ENCODE data around the gene EVI2B. TPM values are rescaled to one million over a fixed set of nuclear protein-coding genes. Genes with fewer than 3 reads are reported as not detected.

The EVI2B gene
- total RNA-seq, 1 experiment from 2014 or later = 0.37 TPM

- Mint-ChIP-seq H3K9me3 (no peaks in the 10 kb centered on the region), H3K4me1 (peaks cover 9% of the 10 kb centered on the region), H3K4me3 (no peak overlapping the region), H3K27me3 (ENCODE audit: low read depth) (no peaks in the 10 kb centered on the region), H3K36me3 (no peaks in the 10 kb centered on the region), H3K27ac (no peak overlapping the region)
- ChIA-PET POLR2A (no interaction called here), CTCF (interaction anchor here (0.6 to 0.8 kb wide), 2 partner anchors 69 to 253 kb away, joined by 3 read pairs; no protein-coding TSS in a partner anchor)
- TF ChIP-seq ZNF416 (CRISPR knock-in tag; IDR thresholded peaks at IDR 0.05) (no peak), ATF2 (CRISPR knock-in tag; IDR thresholded peaks at IDR 0.05; ENCODE audit: borderline replicate concordance, low read depth) (no peak)
- DNase-seq (ENCODE audit: low spot score) (no peak), ATAC-seq (no peak)
Observed at GRCh38 chr17:31320791-31321190, 6.9 kb upstream of the EVI2B start.

- DNase-seq (ENCODE audit: low spot score) (no peak), ATAC-seq (no peak)
- CTCF ChIA-PET = interaction anchor here (0.6 to 0.8 kb wide), 2 partner anchors 69 to 252 kb away, joined by 3 read pairs; no protein-coding TSS in a partner anchor
- H3K4me1 Mint-ChIP-seq = peaks cover 9% of the 10 kb centered on the region
- no peak overlapping the region for H3K4me3 Mint-ChIP-seq
- no peaks in the 10 kb centered on the region for H3K36me3 Mint-ChIP-seq
- H3K27me3 Mint-ChIP-seq (ENCODE audit: low read depth) = no peaks in the 10 kb centered on the region
- no peak overlapping the region for H3K27ac Mint-ChIP-seq
- TF ChIP-seq EMX1 (CRISPR knock-in tag; IDR thresholded peaks at IDR 0.05) = no peak
- TF ChIP-seq CTCF (IDR thresholded peaks at IDR 0.05) = no peak
- TF ChIP-seq RELA (CRISPR knock-in tag; IDR thresholded peaks at IDR 0.05; ENCODE audit: borderline replicate concordance) = no peak
- no peak for TF ChIP-seq PRDM15 (CRISPR knock-in tag; IDR thresholded peaks at IDR 0.05)
- no peak for TF ChIP-seq ZNF263 (CRISPR knock-in tag; IDR thresholded peaks at IDR 0.05; ENCODE audit: low read depth)
- TF ChIP-seq TEAD4 (CRISPR knock-in tag; IDR thresholded peaks at IDR 0.05) = no peak
- TF ChIP-seq IRF1 (CRISPR knock-in tag; IDR thresholded peaks at IDR 0.05) = no peak
- no peak for TF ChIP-seq ZNF425 (CRISPR knock-in tag; conservative IDR thresholded peaks at IDR 0.05)
- no peak for TF ChIP-seq TCF7 (CRISPR knock-in tag; IDR thresholded peaks at IDR 0.05; ENCODE audit: low read depth)
- TF ChIP-seq NR2C2 (CRISPR knock-in tag; IDR thresholded peaks at IDR 0.05) = no peak
- no peak for TF ChIP-seq ZNF396 (CRISPR knock-in tag; IDR thresholded peaks at IDR 0.05; ENCODE audit: borderline replicate concordance)
- no peaks in the 10 kb centered on the region for H3K9me3 Mint-ChIP-seq
- POLR2A ChIA-PET = interaction anchor here (0.6 kb wide), 1 partner anchor 63 kb away, joined by 3 read pairs; no protein-coding TSS in a partner anchor
Observed at GRCh38 chr17:31320241-31320640, 6.4 kb upstream of the EVI2B start.

All from WTC11 (cell line).